ENCODE results near the gene AZGP1.
A peak's percentile ranks its signal among the peaks of the same experiment; 100 is the strongest.
"Not testable (repeated sequence)": the region's sequence is repeated elsewhere in the genome, so short reads cannot be mapped to it uniquely, and the experiment has no call there.

Gene AZGP1

GRCh38 chr7:99975782-99976521, at the start of gene AZGP1:
Gene AZGP1, minus strand, starts transcription at chr7:99976031. Its CDS starts 11 bp downstream, at chr7:99976020.
- intact Hi-C loops (cut with DNase I) = no loop called here
- peak in 4 of 10 donors; percentile 30 to 74 (median 42) for DNase-seq

GRCh38 chr7:100024020-100024619, 48.3 kb upstream of the AZGP1 start:
- DNase-seq = peak in 1 of 10 donors; percentile 15
- intact Hi-C loops (cut with DNase I) = no loop called here

GRCh38 chr7:100023526-100023925, 47.7 kb upstream of the AZGP1 start:
- intact Hi-C loops (cut with DNase I) = no loop called here
- peak in 1 of 10 donors; percentile 46 for DNase-seq

GRCh38 chr7:100022621-100023020, 46.8 kb upstream of the AZGP1 start:
- no peak for DNase-seq
- intact Hi-C loops (cut with DNase I) = no loop called here

- no peak for DNase-seq
- intact Hi-C loops (cut with DNase I) = no loop called here
These were observed 45.5 kb upstream of the AZGP1 start for GRCh38 chr7:100021297-100021696.

DNA sequence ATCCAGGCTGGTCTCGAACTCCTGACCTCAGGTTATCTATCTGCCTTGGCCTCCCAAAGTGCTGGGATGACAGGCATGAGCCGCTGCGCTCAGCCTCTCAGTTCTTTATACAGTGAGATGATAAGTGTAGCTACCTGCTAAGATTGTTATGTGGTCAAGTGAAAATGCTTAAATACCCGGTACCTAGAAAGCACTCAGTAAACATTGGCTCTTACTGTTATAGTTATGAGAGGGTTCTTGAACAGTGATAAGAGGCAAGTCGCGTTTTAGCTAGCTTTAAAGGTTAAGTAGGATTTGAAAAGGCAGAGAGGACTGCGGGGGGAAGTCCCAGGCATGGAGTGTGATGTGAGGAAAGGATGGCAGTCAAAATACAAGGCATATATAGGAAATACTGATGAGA, 44.1 kb upstream of the AZGP1 start:
- DNase-seq = no peak
- intact Hi-C loops (cut with DNase I) = no loop called here

- intact Hi-C loops (cut with DNase I) = no loop called here
- DNase-seq = no peak
These were observed 42.0 kb upstream of the AZGP1 start for GRCh38 chr7:100017875-100018274.

GRCh38 chr7:100017300-100017699, 41.5 kb upstream of the AZGP1 start:
- intact Hi-C loops (cut with DNase I) = no loop called here
- peak in 1 of 10 donors; percentile 33 for DNase-seq

GRCh38 chr7:100016215-100016901, 40.5 kb upstream of the AZGP1 start:
- peak in 7 of 10 donors; percentile 22 to 90 (median 55) for DNase-seq
- intact Hi-C loops (cut with DNase I) = no loop called here

DNA sequence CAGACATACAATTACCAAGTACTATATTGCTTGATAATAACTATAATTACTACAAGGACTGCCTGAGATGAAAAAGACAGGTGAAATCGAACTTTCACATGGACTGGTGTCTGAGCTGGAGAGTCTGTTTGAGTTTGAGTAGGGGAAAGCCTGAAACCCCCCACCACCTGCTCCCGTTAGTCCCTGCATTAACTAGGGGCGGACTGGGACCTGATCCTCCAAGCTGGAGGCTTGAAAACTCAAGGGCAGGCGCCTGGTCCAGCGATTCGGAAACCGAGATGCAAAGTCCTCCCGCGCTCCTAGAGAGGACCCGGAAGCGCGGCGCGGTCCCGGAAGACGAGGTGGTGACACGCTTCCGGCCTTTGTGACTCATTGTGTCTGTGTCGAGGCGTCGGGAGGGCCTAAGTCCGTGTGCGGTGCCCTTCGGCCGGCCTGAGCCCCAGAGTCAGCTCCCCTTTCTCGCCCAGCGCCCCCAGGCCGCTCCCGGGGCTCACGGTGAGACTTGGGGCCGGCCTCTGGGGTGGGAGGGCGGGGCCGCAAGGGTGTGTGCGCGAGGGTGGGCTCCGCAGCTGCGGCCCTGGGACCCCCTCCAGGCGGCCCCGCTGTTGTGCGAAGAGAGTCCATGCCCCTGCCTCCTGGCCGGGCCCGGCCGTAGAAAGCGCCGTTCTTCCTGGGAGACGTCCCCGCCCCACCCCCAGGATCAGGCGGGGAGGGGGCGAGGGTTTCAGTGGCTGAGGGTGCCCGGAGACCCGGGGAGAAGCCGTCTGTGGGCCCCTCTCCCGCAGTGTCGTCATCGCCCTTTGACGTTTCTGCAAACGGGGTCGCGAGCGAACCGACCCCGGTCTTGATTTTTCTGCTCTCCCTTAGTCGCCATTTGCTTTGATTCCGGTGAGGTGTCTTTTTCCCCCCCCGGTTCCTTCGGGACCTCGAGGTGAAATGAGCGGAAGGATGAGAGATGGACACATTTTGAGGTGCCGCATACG, 39.7 kb upstream of the AZGP1 start, which contains the start of gene ZKSCAN1:
Gene ZKSCAN1, plus strand, starts transcription at position 365 of the 983 bp plus-strand sequence. CDS start 7,911 bp downstream, outside the sequence.
- peak; percentile 82 to 98 (median 89) for DNase-seq
- intact Hi-C loops (cut with DNase I) = loop anchor here (2.0 kb wide), 1 partner anchor 33 kb away; the partner anchor contains the start of gene ZSCAN21

- intact Hi-C loops (cut with DNase I) = no loop called here
These were observed 37.5 kb upstream of the AZGP1 start for GRCh38 chr7:100013328-100013676.

GRCh38 chr7:100012385-100013327, 36.8 kb upstream of the AZGP1 start:
- intact Hi-C loops (cut with DNase I); DNase-seq: not testable (repeated sequence)

More at GRCh38 chr7:100013328-100013676, 37.5 kb upstream of the AZGP1 start:
- DNase-seq = no peak

GRCh38 chr7:100011516-100011915, 35.7 kb upstream of the AZGP1 start:
- DNase-seq = no peak
- intact Hi-C loops (cut with DNase I) = no loop called here

DNA sequence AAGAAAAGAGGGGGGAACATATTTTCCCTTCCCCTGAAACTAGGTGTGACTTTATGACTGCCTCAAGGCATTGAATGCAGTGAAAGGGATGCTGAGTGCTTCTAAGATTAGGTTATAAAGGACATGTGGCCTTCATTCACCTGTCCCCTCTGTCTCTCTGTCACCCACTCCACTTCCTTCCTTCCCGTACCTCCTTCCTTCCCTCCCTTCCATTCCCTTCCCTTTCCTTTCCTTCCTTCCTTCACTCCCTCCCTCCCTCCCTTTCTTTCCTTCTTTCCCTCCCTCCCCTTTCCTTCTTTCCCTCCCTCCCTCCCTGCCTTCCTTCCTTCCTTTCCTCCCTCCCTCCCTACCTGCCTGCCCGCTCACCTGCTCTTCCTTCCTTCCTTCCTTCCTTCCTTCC, 35.1 kb upstream of the AZGP1 start:
- no peak for DNase-seq
- intact Hi-C loops (cut with DNase I) = no loop called here

- intact Hi-C loops (cut with DNase I) = not testable (repeated sequence)
- DNase-seq = peak in 1 of 10 donors; percentile 70
These were observed 34.1 kb upstream of the AZGP1 start for GRCh38 chr7:100009952-100010351.

- intact Hi-C loops (cut with DNase I) = no loop called here
- no peak for DNase-seq
These were observed 32.7 kb upstream of the AZGP1 start for GRCh38 chr7:100008525-100008924.

DNA sequence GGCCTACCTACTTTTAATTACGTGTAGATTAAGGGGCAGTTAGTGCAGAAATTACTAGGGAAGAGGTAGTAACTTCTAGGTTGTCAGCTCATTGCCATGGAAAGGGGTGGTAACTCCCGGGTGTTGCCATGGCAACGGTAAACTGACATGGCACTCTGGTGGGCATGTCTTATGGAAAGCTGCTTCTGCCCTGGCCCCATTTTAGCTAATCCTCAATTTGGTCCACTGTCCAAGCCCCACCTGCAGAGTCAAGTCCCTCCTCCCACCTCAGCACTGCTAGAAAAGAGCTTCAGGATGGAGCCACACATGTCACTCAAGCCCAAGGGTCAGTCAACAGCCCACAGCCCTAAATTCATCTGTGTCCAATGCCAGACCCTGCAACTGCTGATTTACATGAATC, 32.1 kb upstream of the AZGP1 start:
- DNase-seq = no peak

GRCh38 chr7:100003711-100004661, 28.2 kb upstream of the AZGP1 start:
- DNase-seq = peak in 7 of 10 donors; percentile 20 to 91 (median 40)
- intact Hi-C loops (cut with DNase I) = no loop called here

More for the DNA sequence above, 32.1 kb upstream of the AZGP1 start:
- intact Hi-C loops (cut with DNase I) = no loop called here

Measured in posterior cingulate gyrus (tissue), 11 donors.